Neutrophil (primary cell): Measurements from ENCODE around the gene COMT.

ENCODE experiments used
- H3K27ac ChIP-seq: fragments of 200-600 bp; sonication (generic); 2 replicates; pipeline ENCODE4 v1.5.1; 2016; ENCODE audit warnings: mild to moderate bottlenecking, moderate library complexity
- H3K27me3 ChIP-seq: fragments of 200-600 bp; sonication (generic); 2 replicates; pipeline ENCODE4 v1.6.0; 2016; ENCODE audit warnings: mild to moderate bottlenecking
- H3K36me3 ChIP-seq: fragments of 200-600 bp; sonication (generic); 2 replicates; pipeline ENCODE4 v1.5.1; 2017
- H3K4me1 ChIP-seq, 2 experiments: fragments of 200-600 bp in 1 of 2; sonication (generic) in 1 of 2; 1 replicate in 1 of 2; 2 replicates in 1 of 2; pipeline versions ENCODE4 v1.5.1 to v1.6.1; 2013 to 2016; ENCODE audit warnings: low read depth in 1 of 2, low read length in 1 of 2, mild to moderate bottlenecking in 1 of 2, moderate library complexity in 1 of 2; ENCODE audit not compliant: control insufficient read depth in 1 of 2, insufficient read depth in 1 of 2
- H3K4me3 ChIP-seq, 2 experiments: fragments of 200-600 bp in 1 of 2; sonication (generic) in 1 of 2; 1 replicate in 1 of 2; 2 replicates in 1 of 2; pipeline ENCODE4 v1.5.1; 2013 to 2016; ENCODE audit warnings: low read depth in 1 of 2, low read length in 1 of 2, mild to moderate bottlenecking in 1 of 2, moderate library complexity in 1 of 2
- H3K9me3 ChIP-seq: fragments of 200-600 bp; sonication (generic); 2 replicates; pipeline ENCODE4 v1.5.1; 2016
- CTCF ChIP-seq: fragments of 200-600 bp; sonication (generic); IDR thresholded peaks from 2 replicates; pipeline ENCODE4 v1.5.1; 2016; ENCODE audit warnings: antibody characterized with exemption

Gene COMT

GRCh38 chr22:19980766-19981165 is 39.2 kb downstream of the COMT start:
- TF ChIP-seq CTCF, result no peak
- no peak overlapping the region for H3K4me3 ChIP-seq
- H3K4me1 ChIP-seq, result peaks cover 0 to under 1% of the 10 kb centered on the region in 2 experiments
- H3K9me3 ChIP-seq, result no peaks in the 10 kb centered on the region
- no peak overlapping the region for H3K27ac ChIP-seq
- H3K36me3 ChIP-seq, result no peaks in the 10 kb centered on the region
- peaks cover 8% of the 10 kb centered on the region for H3K27me3 ChIP-seq

- peaks cover 14% of the 10 kb centered on the region for H3K27me3 ChIP-seq
- H3K4me3 ChIP-seq, result no peak overlapping the region
- H3K36me3 ChIP-seq, result no peaks in the 10 kb centered on the region
- TF ChIP-seq CTCF, result no peak
- H3K27ac ChIP-seq, result no peak overlapping the region
- H3K9me3 ChIP-seq, result no peaks in the 10 kb centered on the region
- peaks cover 5 to 6% of the 10 kb centered on the region in 2 experiments for H3K4me1 ChIP-seq
Measured at GRCh38 chr22:19981171-19981960, 39.8 kb downstream of the COMT start.

GRCh38 chr22:19981961-19982920 is 40.7 kb downstream of the COMT start:
- no peak for TF ChIP-seq CTCF
- peaks cover 9 to 12% of the 10 kb centered on the region in 2 experiments for H3K4me1 ChIP-seq

GRCh38 chr22:19982991-19983578 is 41.5 kb downstream of the COMT start:
- no peaks in the 10 kb centered on the region for H3K9me3 ChIP-seq
- H3K4me3 ChIP-seq, result no peak overlapping the region
- no peaks in the 10 kb centered on the region for H3K36me3 ChIP-seq
- peaks cover 9 to 12% of the 10 kb centered on the region in 2 experiments for H3K4me1 ChIP-seq
- H3K27me3 ChIP-seq, result peaks cover 31% of the 10 kb centered on the region
- no peak overlapping the region for H3K27ac ChIP-seq
- TF ChIP-seq CTCF, result no peak

More at GRCh38 chr22:19981961-19982920, 40.7 kb downstream of the COMT start:
- Histone ChIP-seq H3K9me3 (no peaks in the 10 kb centered on the region), H3K36me3 (no peaks in the 10 kb centered on the region), H3K27me3 (peaks cover 23% of the 10 kb centered on the region), H3K27ac (no peak overlapping the region), H3K4me3 (no peak overlapping the region)

GRCh38 chr22:19983741-19984140 is 42.2 kb downstream of the COMT start:
- Histone ChIP-seq H3K27ac (no peak overlapping the region), H3K27me3 (peaks cover 31% of the 10 kb centered on the region), H3K9me3 (no peaks in the 10 kb centered on the region), H3K4me1 (peaks cover 9 to 12% of the 10 kb centered on the region in 2 experiments), H3K4me3 (no peak overlapping the region), H3K36me3 (no peaks in the 10 kb centered on the region)
- no peak for TF ChIP-seq CTCF
